ENCODE measurements around the gene GEMIN2. TPM values are rescaled to one million over a fixed set of nuclear protein-coding genes. Genes with fewer than 3 reads are reported as not detected.

The GEMIN2 gene
- polyA plus RNA-seq, 2 of the 4 experiments (the other 2 are of a cell fraction): 30.6 to 67.8 TPM

- TF ChIP-seq BHLHE40 (IDR thresholded peaks at IDR 0.05; ENCODE audit: low read depth, low read length) (no peak), RAD21 (conservative IDR thresholded peaks at IDR 0.05 in 1 of 2, IDR thresholded peaks at IDR 0.05 in 1 of 2) (no peak), RFX5 (IDR thresholded peaks at IDR 0.05) (no peak), NPAS2 (CRISPR knock-in tag; IDR thresholded peaks at IDR 0.05; ENCODE audit: borderline replicate concordance) (no peak), ATOH8 (CRISPR knock-in tag; IDR thresholded peaks at IDR 0.05; ENCODE audit: low read depth) (no peak)
Observed at GRCh38 chr14:39177168-39177545, 63.0 kb downstream of the GEMIN2 start (continued).

DNA sequence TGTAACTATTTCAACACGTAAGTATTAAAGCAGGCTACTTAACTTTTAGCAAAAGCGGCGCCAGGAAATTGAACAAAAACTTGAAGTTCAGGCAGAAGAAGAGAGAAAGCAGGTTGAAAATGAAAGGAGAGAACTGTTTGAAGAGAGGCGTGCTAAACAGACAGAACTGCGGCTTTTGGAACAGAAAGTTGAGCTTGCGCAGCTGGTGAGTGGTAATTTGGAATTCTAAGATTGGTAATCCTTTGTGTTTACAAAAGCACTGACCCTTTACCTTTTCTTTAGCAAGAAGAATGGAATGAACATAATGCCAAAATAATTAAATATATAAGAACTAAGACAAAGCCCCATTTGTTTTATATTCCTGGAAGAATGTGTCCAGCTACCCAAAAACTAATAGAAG is 64.9 kb downstream of the GEMIN2 start:
- Histone ChIP-seq H3K9me3 (no peaks in the 10 kb centered on the region), H3K4me2 (no peak overlapping the region), H3K27ac (no peak overlapping the region), H3K4me1 (peaks cover 37% of the 10 kb centered on the region), H3K4me3 (no peak overlapping the region)
- no peak for ATAC-seq
- TF ChIP-seq CBX2 (IDR thresholded peaks at IDR 0.05; ENCODE audit: borderline replicate concordance, low read depth) (no peak), KDM5A (IDR thresholded peaks at IDR 0.05) (no peak)
- FAIRE-seq: no peak
- WGBS (ENCODE audit: missing lambda C conversion rate): 97% methylated on average over 6 of the region's 6 CpGs
- no peak for DNase-seq (ENCODE audit: low read depth in 1 of 2, low spot score in 1 of 2)
- ChIA-PET POLR2A (interaction anchor here (0.6 to 2.1 kb wide), 4 partner anchors 9 to 196 kb away, joined by 3 to 9 read pairs (median 4); partner anchors contain the start of gene TRAPPC6B), CTCF (interaction anchor here (0.9 kb wide), 1 partner anchor 11 kb away, joined by 6 read pairs; no protein-coding TSS in a partner anchor)

DNA sequence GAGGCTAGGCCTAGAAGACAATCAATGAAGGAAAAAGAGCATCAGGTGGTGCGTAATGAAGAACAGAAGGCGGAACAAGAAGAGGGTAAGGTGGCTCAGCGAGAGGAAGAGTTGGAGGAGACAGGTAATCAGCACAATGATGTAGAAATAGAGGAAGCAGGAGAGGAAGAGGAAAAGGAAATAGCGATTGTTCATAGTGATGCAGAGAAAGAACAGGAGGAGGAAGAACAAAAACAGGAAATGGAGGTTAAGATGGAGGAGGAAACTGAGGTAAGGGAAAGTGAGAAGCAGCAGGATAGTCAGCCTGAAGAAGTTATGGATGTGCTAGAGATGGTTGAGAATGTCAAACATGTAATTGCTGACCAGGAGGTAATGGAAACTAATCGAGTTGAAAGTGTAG is 66.4 kb downstream of the GEMIN2 start:
- ATAC-seq (no peak), FAIRE-seq (no peak), DNase-seq (ENCODE audit: low read depth in 1 of 2, low spot score in 1 of 2) (no peak)
- Histone ChIP-seq H3K27ac (no peak overlapping the region), H3K9me3 (no peaks in the 10 kb centered on the region), H3K4me3 (no peak overlapping the region), H3K4me2 (no peak overlapping the region), H3K4me1 (peaks cover 35% of the 10 kb centered on the region)
- CTCF ChIA-PET: interaction anchor here (1.1 kb wide), 1 partner anchor 73 kb away, joined by 3 read pairs; no protein-coding TSS in a partner anchor
- WGBS (ENCODE audit: missing lambda C conversion rate): 81% methylated on average over 5 of the region's 5 CpGs
- POLR2A ChIA-PET: interaction anchor here (1.2 kb wide), 1 partner anchor 10 kb away, joined by 8 read pairs; the partner anchor contains the start of gene TRAPPC6B
- no peak for TF ChIP-seq RNF2 (IDR thresholded peaks at IDR 0.05; ENCODE audit: borderline replicate concordance, low read depth)
- TF ChIP-seq HOXA7 (CRISPR knock-in tag; IDR thresholded peaks at IDR 0.05): no peak
- no peak for TF ChIP-seq MAFK (IDR thresholded peaks at IDR 0.05; ENCODE audit: partially characterized antibody)
- TF ChIP-seq ZSCAN20 (CRISPR knock-in tag; IDR thresholded peaks at IDR 0.05): no peak
- TF ChIP-seq NPAS2 (CRISPR knock-in tag; IDR thresholded peaks at IDR 0.05; ENCODE audit: borderline replicate concordance): no peak
- no peak for TF ChIP-seq CTCF (IDR thresholded peaks at IDR 0.05)
- no peak for TF ChIP-seq FOSL2 (IDR thresholded peaks at IDR 0.05)
- TF ChIP-seq FOSL2 (CRISPR knock-in tag; IDR thresholded peaks at IDR 0.05): no peak
- no peak for TF ChIP-seq CBX8 (IDR thresholded peaks at IDR 0.05)
- TF ChIP-seq ESRRA (IDR thresholded peaks at IDR 0.05; ENCODE audit: borderline replicate concordance, low read length): no peak
- no peak for TF ChIP-seq TP53 (CRISPR knock-in tag; IDR thresholded peaks at IDR 0.05)
- TF ChIP-seq RARB (CRISPR knock-in tag; IDR thresholded peaks at IDR 0.05): no peak
- TF ChIP-seq GATA3 (IDR thresholded peaks at IDR 0.05; ENCODE audit: borderline replicate concordance): no peak
- TF ChIP-seq SMC3 (IDR thresholded peaks at IDR 0.05): no peak
- TF ChIP-seq KDM5A (IDR thresholded peaks at IDR 0.05): no peak
